Skeletal muscle cell (primary cell): ENCODE results near the gene CLASP1.
"Not testable (repeated sequence)": the region's sequence is repeated elsewhere in the genome, so short reads cannot be mapped to it uniquely, and the experiment has no call there.

ENCODE experiments used
- DNase-seq: peaks from one replicate; pipeline ENCODE4 v3.0.0-alpha.2; 2010; ENCODE audit warnings: low read depth
- H3K4me3 ChIP-seq: 2 replicates; pipeline ENCODE4 v1.5.1; 2011; ENCODE audit warnings: low read depth, mild to moderate bottlenecking, control low read depth, low read length, moderate library complexity

Gene CLASP1

DNA sequence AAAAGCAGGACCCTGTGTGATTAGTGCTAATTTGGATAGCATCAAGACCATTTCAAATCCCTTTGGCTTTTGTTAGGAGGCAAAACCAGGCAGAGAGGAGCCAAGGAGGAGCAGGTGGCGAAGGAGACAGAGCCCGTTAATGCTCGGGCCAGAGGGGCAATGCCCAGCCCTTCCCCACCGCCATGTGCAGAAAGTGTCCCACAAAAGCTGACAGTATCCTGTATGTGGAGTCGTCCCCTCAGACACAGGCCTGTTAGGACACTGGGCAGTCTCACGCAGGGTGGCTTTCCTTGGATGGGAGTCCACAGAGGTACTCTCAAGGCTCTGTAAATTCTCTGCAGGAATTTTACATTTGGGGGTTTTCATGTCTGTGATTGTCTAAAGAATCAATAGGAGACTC lies 319.5 kb downstream of the CLASP1 start:
- H3K4me3 ChIP-seq: no peak overlapping the region
- DNase-seq: no peak

DNA sequence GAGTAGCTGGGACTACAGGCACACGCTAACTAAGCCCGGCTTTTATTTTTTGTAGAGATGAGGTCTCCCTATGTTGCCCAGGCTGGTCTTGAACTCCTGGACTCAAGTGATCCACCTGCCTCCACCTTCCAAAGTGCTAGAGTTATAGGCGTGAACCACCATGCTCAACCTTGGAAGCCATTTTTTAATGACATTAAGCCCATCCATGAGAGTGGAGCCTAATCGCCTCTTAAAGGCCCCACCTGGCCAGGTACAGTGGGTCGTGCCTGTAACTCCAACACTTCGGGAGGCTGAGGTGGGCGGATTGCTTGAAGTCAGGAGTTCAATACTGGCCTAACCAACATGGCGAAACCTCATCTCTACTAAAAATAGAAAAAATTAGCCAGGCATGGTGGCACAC lies 322.6 kb downstream of the CLASP1 start:
- no peak overlapping the region for H3K4me3 ChIP-seq
- no peak for DNase-seq

DNA sequence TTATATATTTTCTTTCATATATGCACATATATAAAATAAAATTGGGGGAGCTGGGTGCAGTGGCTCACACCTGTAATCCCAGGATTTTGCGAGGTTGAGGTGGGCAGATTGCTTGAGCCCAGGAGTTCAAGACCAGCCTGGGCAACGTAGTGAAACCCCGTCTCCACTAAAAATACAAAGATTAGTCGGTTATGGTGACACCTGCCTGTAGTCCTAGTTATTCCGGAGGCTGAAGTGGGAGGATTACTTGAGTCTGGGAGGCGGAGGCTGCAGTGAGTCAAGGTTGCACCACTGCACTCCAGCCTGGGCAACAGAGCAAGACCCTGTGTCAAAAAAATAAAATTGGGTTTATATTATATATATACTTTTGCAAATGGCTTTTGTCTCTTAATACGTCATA lies 324.7 kb downstream of the CLASP1 start:
- DNase-seq: no peak
- no peak overlapping the region for H3K4me3 ChIP-seq

DNA sequence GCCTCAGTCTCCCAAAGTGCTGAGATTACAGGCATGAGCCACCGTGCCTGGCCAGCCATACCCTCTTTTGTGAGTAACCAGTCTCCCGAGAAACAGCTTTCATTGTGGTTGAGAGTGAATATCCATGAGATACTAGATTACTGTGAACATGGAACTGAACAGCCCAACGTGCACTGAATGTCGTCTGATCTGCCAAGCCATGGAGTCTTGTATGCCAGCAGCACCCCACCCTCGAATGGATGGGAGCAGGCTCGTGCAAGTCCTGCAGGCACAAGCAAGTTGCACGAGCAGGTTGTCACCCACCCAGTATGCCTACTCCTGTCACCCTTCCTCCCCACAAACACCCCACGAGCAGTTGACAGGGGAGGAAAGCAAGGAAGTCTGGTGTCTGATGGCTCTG lies 327.8 kb downstream of the CLASP1 start:
- H3K4me3 ChIP-seq: no peak overlapping the region

DNA sequence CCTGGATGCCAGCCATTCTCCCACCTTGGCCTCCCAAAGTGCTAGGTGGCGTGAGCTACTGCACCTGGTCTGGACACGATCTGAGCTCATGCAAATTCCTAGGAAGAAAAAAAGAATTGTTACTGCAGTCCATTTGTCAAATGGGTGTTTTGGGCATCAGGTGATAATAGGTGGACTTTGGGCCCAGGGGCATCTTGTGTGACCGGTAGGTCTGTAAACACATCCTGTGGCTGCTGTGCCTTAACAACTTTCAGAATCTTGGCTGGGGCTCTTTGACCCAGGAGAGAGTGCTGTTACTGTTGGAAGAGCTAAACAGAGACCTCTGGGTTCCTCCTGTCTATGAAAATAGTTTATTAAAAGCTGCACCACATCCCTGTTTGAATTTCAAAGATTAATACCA lies 329.3 kb downstream of the CLASP1 start:
- no peak overlapping the region for H3K4me3 ChIP-seq
- no peak for DNase-seq

More for the DNA sequence above, 327.8 kb downstream of the CLASP1 start:
- no peak for DNase-seq

DNA sequence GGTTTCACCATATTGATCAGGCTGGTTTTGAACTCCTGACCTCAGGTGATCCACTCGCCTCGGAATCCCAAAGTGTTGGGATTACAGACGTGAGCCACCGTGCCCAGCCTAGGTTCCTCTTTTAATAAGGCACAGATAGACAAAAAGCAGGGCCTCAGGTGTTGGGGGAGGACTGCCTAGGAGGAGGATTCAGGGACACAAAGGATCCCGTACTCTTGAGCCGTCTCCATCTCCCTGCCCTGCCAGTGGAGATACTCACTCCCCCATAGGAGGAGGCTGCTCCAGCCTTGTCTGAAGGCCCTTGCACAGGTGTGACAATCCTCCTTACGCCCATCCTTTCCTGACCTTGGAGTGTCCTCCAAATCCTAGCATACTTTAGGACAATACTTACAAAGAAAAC lies 332.3 kb downstream of the CLASP1 start:
- no peak overlapping the region for H3K4me3 ChIP-seq
- DNase-seq: no peak

DNA sequence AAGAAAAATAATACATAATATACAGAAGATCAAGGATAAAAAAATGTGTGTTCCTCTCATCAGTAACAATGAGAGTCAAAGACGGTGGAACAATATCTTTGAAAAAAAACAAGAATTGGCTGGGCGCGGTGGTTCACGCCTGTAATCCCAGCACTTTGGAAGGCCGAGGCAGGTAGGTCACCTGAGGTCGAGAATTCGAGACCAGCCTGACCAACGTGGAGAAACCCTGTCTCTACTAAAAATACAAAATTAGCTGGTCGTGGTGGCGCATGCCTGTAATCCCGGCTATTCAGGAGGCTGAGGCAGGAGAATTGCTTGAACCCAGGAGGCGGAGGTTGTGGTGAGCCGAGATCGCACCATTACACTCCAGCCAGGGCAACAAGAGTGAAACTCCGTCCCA lies 335.6 kb downstream of the CLASP1 start:
- not testable (repeated sequence) for H3K4me3 ChIP-seq, DNase-seq

DNA sequence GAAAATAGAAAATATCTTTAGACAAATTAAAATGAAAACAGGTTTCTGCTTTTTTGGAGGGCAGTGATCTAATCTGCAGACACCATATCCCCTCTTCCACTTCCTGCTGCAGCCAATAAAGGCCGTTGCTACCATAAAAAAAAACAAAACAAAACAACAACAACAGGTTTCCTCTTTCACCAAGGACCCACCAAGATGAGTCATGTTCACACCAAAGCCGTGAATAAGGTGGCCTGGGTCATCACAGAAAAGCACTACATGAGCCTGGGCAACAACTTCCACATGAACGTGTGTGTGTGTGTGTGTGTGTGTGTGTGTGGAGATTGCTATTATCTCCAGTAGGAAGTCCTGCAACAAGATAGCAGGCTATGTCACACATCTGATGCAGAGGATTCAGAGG lies 339.5 kb downstream of the CLASP1 start:
- no peak overlapping the region for H3K4me3 ChIP-seq
- DNase-seq: no peak

DNA sequence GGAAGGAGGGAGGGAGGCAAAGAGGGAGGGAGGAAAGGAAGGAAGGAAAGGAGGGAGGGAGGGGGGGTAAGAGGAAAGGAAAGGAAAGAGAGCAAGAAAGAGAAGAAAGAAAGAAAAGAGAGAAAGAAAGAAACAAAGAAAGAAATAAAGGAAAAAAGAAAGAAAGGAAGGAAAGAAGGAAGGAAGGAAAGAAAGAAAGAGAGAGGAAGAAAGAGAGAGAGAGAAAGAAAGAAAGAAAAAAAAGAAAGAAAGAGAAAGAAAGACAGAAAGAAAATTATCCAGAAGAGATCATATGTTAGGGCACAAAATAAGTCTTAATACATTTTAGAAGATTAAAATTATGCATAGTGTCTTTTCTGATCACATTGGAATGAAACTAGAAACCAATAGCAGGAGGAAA lies 339.9 kb downstream of the CLASP1 start:
- H3K4me3 ChIP-seq: no peak overlapping the region
- no peak for DNase-seq

DNA sequence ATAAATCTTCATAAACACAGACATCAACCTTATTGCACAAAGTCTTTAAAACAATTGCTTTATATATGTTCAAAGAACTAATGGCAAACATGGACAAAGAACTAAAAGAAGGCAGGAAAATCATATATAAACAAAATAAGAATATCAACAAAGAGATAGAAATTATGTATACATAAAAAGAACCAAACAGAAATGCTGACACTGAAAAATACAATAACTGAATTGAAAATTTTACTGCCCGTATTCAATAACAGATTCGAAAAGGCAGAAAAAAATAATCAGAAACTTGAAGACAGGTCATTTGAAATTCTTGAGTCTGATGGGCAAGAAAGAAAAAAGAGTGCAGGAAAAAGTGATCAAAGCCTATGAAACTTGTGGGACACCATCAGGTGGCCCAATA lies 342.2 kb downstream of the CLASP1 start:
- DNase-seq: no peak
- no peak overlapping the region for H3K4me3 ChIP-seq

DNA sequence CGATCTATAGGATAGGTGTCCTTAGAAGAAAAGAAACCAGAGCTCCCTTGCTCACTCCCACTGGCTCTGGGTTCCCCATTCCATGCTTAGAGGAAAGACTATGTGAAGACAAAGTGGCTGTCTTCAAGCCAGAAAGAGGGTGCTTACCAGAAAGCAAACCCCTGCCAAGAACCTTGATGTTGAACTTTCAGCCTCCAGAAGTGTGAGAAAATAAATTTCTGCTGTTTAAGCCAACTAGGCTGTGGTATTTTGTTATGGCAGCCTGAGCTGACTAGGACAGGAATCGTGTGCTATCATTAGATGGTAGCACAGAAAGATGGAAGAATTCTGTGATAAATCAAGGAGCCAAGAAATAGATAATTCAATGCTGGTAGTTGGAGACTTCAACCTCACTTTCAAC lies 344.3 kb downstream of the CLASP1 start:
- H3K4me3 ChIP-seq: no peak overlapping the region
- DNase-seq: no peak

DNA sequence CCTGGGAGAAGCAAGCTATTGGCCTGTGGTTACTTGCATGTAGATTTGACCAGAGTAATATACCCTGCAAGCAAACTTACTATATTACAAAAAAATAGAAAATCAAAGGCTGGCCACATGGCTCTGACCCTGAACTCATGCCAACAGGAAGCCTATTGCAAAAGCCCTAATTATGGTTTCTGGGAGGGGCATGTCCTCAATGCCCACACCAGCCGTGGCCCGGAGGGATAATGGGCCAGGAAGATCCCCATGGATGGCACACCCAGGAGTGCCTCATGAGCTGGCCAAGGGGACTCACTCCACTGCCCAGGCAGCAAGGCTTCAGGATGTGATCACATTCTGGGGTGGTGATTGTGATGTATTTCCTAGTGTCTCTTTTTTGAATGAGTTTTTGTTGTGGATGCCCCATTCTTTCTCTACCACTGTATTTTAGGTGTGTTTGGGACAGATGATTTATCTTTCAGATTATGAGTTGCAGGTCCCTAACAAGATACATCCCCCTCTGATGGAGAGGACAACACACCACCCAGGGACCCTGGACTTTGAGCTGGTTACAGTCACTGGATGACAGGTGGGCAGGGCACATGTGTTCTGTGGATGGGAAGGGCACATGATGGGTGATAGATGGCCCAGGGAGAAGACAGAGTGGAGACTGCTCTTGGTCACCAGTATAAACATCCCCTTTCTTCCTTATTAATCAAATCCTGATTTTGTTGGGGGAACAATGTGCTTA lies 345.6 kb downstream of the CLASP1 start:
- no peak overlapping the region for H3K4me3 ChIP-seq
- no peak for DNase-seq

DNA sequence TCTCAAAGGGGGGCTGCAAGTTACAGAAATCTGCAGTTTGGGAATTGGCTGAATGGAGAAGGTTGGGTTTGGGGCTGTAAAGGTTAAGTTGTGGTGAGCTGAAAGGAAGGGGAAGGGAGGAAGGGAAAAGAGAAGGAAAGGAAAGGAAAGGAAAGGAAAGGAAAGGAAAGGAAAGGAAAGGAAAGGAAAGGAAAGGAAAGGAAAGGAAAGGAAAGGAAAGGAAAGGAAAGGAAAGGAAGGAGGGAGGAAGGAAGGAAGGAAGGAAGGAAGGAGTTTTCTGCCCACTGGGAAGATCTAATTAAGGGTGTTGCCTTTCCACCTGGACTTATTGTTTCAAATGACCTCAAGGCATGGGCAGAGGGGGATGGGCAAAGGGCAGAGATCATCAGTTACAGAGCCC lies 348.1 kb downstream of the CLASP1 start:
- DNase-seq, H3K4me3 ChIP-seq: not testable (repeated sequence)

DNA sequence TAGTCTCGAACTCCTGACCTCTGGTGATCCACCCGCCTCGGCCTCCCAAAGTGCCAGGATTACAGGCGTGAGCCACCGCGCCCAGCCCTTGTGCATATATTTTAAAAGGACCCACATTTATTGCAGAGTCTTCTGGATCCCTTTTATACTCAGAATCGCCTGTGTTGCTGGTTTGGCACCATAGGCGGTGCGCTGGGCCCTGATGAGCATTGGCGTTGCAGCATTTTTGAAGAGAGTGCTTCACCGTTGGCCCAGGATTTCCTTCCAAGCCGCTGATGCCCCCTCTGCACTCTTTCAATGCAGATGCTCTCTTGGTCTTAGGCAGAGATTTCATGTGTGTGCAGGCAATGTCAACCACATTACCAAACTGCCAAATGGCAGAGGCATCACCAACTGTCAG lies 350.8 kb downstream of the CLASP1 start:
- DNase-seq: no peak
- H3K4me3 ChIP-seq: no peak overlapping the region

DNA sequence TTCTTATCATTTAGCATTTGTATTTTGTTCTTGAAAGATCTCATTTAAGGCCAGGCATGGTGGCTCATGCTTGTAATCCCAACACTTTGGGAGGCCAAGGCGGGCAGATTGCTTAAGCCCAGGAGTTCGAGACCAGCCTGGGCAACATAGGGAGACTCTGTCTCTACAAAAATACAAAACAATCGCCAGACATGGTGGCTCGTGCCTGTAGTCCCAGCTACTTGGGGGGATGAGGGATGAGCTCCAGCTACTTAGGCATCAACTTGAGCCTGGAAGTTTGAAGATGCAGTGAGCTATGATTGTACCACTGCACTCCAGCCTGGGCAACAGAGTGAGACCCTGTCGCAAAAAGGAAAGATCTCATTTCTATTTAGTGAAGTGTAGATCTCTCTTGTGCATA lies 351.4 kb downstream of the CLASP1 start:
- not testable (repeated sequence) for H3K4me3 ChIP-seq, DNase-seq

DNA sequence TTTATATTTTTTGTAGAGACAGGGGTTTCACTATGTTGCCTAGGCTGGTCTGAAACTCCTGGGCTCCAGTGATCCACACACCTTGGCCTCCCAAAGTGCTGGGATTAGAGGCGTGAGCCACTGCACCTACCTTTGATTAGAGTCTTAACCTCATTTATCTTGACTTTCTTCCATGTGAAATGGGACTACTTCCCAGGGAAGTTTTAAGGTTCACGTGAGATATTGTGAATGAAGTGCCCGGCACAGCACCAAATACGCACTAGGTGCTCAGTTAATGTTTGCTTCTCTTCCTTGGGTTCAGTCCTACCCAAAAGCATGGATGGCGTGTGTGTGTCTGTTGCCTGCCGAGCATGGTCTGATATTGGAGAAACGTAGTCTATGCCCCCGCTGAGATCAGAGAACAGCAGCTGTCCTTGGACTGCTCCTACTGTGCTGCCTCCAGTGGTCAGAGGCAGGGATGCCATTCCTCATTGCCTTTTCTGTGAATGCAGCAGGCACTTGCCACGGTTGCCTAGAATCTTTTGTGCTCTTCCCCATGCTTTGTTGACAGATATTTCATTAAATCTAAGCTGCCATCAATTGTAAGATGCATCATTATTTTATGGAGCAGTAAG lies 351.9 kb downstream of the CLASP1 start:
- H3K4me3 ChIP-seq: no peak overlapping the region
- DNase-seq: no peak

DNA sequence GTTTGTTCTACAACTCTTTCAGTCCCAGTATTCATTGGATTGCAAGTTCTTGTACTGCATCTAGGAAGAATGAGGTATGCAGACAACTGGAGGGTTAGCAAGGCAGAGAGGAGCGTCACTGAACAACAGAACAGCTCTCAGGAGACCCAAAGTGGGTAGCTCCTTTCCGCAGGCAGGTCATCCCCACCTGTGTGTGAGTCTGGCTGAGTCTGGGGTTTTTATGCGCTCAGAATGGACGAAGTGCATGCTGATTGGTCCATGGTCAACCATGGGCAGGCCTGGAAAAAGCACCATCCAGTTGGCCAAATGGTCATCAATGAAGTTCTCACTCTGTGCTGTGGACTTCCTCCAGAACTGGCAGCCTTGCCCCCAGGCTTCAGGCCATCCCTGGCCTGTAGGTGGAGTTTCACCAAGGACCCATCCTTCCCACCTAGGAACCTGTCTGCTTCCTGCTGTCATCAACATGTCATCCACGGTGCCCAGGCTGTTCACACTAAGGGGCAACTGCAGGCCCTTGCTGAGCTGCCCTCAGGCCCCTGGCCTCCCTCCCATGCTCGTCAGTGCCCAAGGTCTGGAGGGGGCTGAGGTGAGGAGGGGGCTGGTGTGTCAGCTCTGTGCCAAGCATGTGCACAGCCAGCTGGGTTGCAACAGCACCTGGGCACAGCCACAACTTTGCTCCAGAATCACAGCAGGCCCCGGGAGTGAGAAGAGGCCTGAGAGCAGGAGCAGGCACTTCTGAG lies 353.2 kb downstream of the CLASP1 start:
- H3K4me3 ChIP-seq: no peak overlapping the region
- no peak for DNase-seq

DNA sequence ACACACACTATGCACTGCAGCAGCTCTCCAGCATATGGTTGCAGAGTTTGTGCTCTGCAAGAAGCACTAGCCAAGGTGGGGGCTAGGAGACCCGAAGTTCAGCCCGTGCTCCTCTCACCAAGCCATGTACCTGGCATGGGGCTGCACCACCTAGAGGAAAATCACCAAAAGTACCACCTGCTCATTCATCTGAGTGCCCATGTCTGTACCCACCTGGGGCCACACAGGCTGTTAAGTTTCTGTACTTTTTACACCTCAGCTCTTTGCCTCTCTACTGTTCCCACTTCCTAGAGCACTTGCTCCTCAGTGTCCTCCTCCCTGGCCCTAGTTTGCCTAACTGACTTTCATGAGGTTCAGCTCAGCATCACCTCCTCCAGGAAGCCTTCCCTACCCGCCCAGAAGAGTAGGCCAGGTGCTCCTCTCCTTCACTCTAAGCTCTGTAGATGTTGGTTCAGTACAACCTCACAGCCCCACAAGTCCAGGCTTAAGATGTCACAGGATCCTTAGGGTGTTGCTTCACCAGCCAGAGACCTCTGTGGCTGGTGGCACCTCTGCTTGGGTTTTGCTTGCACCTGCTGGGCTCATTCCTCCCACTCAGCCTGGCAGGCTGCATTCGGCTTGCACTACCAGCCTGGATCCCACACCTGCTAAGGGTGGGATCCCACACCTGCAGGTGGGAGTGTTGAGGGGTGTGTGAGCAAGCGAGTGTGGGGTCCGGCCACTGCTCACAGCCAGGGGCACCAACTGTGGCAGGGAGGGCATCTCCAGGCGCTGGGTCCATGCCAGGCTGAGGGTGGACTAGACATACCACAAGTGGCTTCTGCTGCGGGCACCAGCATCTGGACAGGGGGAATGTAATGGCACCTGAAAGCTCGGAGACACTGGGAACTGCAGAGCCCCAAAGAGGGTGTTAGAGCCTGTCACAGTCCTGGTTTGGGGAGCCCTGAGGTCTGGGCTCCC lies 354.1 kb downstream of the CLASP1 start:
- H3K4me3 ChIP-seq: no peak overlapping the region
- DNase-seq: no peak

DNA sequence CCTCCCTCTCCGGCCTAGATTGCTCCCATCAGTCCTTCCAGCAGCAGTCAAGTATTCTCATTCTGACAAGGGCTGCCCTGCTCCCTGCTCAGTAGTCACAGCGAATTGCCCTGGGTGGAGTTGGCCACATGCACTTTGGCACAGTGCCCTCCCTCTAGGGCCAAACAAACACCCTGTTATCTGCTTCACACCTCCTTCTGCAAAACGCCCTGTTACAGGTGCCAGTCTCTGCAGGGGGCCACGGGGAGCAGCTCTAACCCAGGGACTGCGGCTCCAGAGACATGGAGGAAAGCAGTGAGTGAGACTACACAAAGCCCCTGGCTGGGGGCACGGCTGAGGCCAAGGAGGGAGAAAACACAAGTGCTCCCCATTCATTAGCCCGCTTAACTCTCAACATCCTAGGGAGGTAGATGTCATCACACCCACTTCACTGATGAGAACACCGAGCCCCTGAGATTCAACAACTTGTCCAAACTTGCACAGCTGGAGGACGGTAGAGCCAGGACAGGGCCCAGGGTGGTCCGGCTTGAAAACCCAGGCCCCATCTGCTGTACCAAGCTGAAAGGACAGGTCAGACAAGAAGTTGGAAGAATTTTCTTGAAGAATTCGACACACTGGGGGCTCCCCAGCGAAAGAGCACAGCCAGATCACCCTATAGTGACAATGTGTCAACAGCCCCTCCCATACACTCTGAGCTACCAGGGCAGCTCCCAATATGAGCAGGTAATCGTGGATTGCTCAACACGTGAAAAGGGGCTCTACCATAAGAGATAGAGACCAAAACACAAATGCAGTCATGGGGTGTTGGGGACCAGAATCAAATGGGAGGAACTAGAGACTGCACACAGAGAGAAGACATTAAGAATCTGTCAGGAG lies 355.6 kb downstream of the CLASP1 start:
- DNase-seq: no peak
- no peak overlapping the region for H3K4me3 ChIP-seq
